ENCODE results near the gene TIAL1. TPM values are rescaled to one million over a fixed set of nuclear protein-coding genes. Genes with fewer than 3 reads are reported as not detected.
A peak's percentile ranks its signal among the peaks of the same experiment; 100 is the strongest.

TIAL1 gene
- total RNA-seq, 4 donors from 2014 or later: 31.8 to 177 (median 143) TPM

GRCh38 chr10:119613741-119614140 is 17.0 kb upstream of the TIAL1 start:
- intact Hi-C loops (cut with DNase I; ENCODE audit: low total_unique reads): no loop called here
- DNase-seq: no peak
- no peak overlapping the region for H3K27ac ChIP-seq
- no peaks in the 10 kb centered on the region for H3K36me3 ChIP-seq
- H3K9me3 ChIP-seq: no peaks in the 10 kb centered on the region
- no peak overlapping the region for H3K4me3 ChIP-seq
- H3K4me1 ChIP-seq: no peaks in the 10 kb centered on the region
- H3K27me3 ChIP-seq: no peaks in the 10 kb centered on the region
- TF ChIP-seq, protein P1, sequence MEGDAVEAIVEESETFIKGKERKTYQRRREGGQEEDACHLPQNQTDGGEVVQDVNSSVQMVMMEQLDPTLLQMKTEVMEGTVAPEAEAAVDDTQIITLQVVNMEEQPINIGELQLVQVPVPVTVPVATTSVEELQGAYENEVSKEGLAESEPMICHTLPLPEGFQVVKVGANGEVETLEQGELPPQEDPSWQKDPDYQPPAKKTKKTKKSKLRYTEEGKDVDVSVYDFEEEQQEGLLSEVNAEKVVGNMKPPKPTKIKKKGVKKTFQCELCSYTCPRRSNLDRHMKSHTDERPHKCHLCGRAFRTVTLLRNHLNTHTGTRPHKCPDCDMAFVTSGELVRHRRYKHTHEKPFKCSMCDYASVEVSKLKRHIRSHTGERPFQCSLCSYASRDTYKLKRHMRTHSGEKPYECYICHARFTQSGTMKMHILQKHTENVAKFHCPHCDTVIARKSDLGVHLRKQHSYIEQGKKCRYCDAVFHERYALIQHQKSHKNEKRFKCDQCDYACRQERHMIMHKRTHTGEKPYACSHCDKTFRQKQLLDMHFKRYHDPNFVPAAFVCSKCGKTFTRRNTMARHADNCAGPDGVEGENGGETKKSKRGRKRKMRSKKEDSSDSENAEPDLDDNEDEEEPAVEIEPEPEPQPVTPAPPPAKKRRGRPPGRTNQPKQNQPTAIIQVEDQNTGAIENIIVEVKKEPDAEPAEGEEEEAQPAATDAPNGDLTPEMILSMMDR (IDR thresholded peaks at IDR 0.05): no peak
- no peak for TF ChIP-seq POLR2A (IDR thresholded peaks at IDR 0.05)

GRCh38 chr10:119611433-119611832 is 14.7 kb upstream of the TIAL1 start:
- no peak overlapping the region for H3K27ac ChIP-seq
- intact Hi-C loops (cut with DNase I; ENCODE audit: low total_unique reads): no loop called here
- H3K4me1 ChIP-seq: no peaks in the 10 kb centered on the region
- H3K4me3 ChIP-seq: no peak overlapping the region
- H3K9me3 ChIP-seq: no peaks in the 10 kb centered on the region
- no peaks in the 10 kb centered on the region for H3K27me3 ChIP-seq
- H3K36me3 ChIP-seq: no peaks in the 10 kb centered on the region
- no peak for DNase-seq
- TF ChIP-seq POLR2A (IDR thresholded peaks at IDR 0.05): no peak
- TF ChIP-seq, protein P1 (IDR thresholded peaks at IDR 0.05): no peak

GRCh38 chr10:119609516-119609915 is 12.8 kb upstream of the TIAL1 start:
- no peak overlapping the region for H3K27ac ChIP-seq
- intact Hi-C loops (cut with DNase I; ENCODE audit: low total_unique reads): no loop called here
- no peak overlapping the region for H3K4me3 ChIP-seq
- H3K27me3 ChIP-seq: no peaks in the 10 kb centered on the region
- no peaks in the 10 kb centered on the region for H3K36me3 ChIP-seq
- H3K4me1 ChIP-seq: no peaks in the 10 kb centered on the region
- H3K9me3 ChIP-seq: no peaks in the 10 kb centered on the region
- TF ChIP-seq, protein P1 (IDR thresholded peaks at IDR 0.05): no peak
- no peak for TF ChIP-seq POLR2A (IDR thresholded peaks at IDR 0.05)
- no peak for DNase-seq

DNA sequence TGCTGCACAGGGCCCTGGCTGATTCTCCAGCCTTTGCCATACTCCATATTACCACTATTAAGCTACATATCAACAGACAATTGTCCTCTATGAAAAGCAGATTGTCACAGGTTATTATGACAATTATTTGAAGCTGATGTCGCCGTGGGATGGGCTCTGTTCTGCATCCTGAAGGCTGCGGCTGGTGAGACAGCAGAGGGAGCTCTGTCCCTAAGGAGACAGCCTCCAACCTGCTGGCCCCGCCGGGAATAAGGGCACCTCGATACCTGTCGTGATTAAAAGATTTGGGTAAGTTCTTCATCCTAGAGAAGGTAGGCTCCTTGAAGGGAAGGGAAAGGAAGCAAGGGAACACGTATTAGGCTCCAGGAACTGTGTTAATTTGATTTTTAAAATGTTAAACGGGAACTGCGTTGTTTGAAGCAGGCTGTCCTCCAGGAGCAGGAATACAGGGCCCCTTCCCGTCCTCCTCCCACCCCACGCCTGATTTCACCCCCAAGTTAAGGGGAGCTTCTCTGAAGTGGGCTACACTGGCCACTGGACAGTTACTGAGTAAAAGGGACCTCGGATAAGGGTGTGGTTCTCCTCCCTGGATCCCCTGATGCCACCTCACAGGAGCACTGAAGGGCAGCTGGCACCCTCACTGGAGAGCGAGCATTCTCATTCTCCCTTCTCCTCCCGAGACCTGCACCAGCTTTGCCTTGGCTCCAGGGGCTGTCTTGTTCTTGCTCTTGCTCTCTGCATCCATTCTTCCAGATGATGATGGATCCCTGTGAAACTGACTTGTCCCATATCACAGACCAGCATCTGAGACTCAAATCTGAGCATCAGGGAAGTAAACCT is 11.8 kb upstream of the TIAL1 start:
- no peaks in the 10 kb centered on the region for H3K27me3 ChIP-seq
- no peak for TF ChIP-seq POLR2A (IDR thresholded peaks at IDR 0.05)
- TF ChIP-seq, protein P1 (IDR thresholded peaks at IDR 0.05): peak; percentile 64 to 75 (median 66)
- H3K27ac ChIP-seq: no peak overlapping the region
- no peak overlapping the region for H3K4me3 ChIP-seq
- H3K36me3 ChIP-seq: no peaks in the 10 kb centered on the region
- intact Hi-C loops (cut with DNase I; ENCODE audit: low total_unique reads): no loop called here
- peak; percentile 27 to 37 for DNase-seq
- H3K9me3 ChIP-seq: no peaks in the 10 kb centered on the region
- no peaks in the 10 kb centered on the region for H3K4me1 ChIP-seq

DNA sequence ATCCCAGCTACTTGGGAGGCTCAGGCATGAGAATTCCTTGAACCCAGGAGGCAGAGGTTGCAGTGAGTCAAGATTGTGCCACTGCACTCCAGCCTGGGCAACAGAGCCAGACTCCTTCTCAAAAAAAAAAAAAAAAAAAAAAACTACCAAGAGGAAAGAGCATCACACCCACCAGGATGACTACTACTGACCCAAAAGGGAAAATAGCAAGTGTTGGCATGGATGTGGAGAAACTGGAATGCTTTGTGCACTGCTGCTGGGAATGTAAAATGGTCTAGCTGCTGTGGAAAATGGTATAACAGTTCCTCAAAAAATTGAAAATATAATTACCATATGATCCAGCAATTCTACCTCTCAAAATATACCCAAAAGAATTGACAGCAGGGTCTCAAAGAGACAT is 7.7 kb upstream of the TIAL1 start:
- H3K4me3 ChIP-seq: no peak overlapping the region
- intact Hi-C loops (cut with DNase I; ENCODE audit: low total_unique reads): no loop called here
- no peaks in the 10 kb centered on the region for H3K4me1 ChIP-seq
- H3K36me3 ChIP-seq: no peaks in the 10 kb centered on the region
- no peaks in the 10 kb centered on the region for H3K9me3 ChIP-seq
- no peak overlapping the region for H3K27ac ChIP-seq
- no peaks in the 10 kb centered on the region for H3K27me3 ChIP-seq
- no peak for DNase-seq
- TF ChIP-seq, protein P1 (IDR thresholded peaks at IDR 0.05): no peak
- TF ChIP-seq POLR2A (IDR thresholded peaks at IDR 0.05): no peak
